K562 (cell line): ENCODE measurements around the gene GRIN2D. TPM values are rescaled to one million over a fixed set of nuclear protein-coding genes. Genes with fewer than 3 reads are reported as not detected.

Experiments used
- ATAC-seq: fragments of 200-7000 bp; cut with Tn5 transposase; 3 replicates; pipeline ENCODE4 v1.9.1; 2020; ENCODE audit warnings: moderate library complexity
- BruUV-seq: library from RNA; stranded (reverse); fragments of 400-500 nt; replicated peaks from 2 replicates; lab custom pipeline; 2021; lab: Mats Ljungman, UMichigan
- CTCF ChIA-PET: fragments of 300-600 bp; formaldehyde crosslinking; extraction: SDS; loops from one replicate; lab custom pipeline; 2021; ENCODE audit warnings: low intra/inter-chr PET ratio; lab: Yijun Ruan, JAX
- POLR2A ChIA-PET: fragments of 300-600, 350-650 bp; sonication (Branson Sonifier 250); formaldehyde crosslinking; extraction: SDS; loops from one replicate; lab custom pipeline; 2021; ENCODE audit warnings: antibody characterized with exemption, inconsistent platforms; lab: Yijun Ruan, JAX
- DNase-seq, 4 experiments: peaks; one replicate each; pipeline versions ENCODE4 v3.0.0 to v3.0.0-alpha.2; 2011 to 2018; ENCODE audit warnings: low spot score in 3 of 4, mixed read lengths in 3 of 4; ENCODE audit errors: extremely low read depth in 1 of 4
- FAIRE-seq: peaks from 2 replicates; lab custom pipeline; 2011; peaks lifted over from hg19 to GRCh38; lab: Jason Lieb, UNC
- H2AFZ ChIP-seq: 2 replicates; pipeline ENCODE4 v1.6.0; 2011; ENCODE audit warnings: low read depth, low read length, control low read depth, inconsistent platforms
- H3K27ac ChIP-seq: fragments of 200-600 bp; 3 replicates; pipeline ENCODE4 v1.8.0; 2011; ENCODE audit warnings: low read depth, mild to moderate bottlenecking, control low read depth, inconsistent platforms, low read length, moderate library complexity, mixed read lengths; ENCODE audit errors: extremely low read depth
- H3K27me3 ChIP-seq, 2 experiments: fragments of 300-600 bp in 1 of 2; 2 replicates in 1 of 2; 3 replicates in 1 of 2; pipeline versions ENCODE4 v1.6.0 to v1.8.0; 2011; ENCODE audit warnings: inconsistent platforms in 2 of 2, low read length in 2 of 2, mild to moderate bottlenecking in 1 of 2, mixed read lengths in 1 of 2, moderate library complexity in 1 of 2; ENCODE audit not compliant: control insufficient read depth in 2 of 2, insufficient read depth in 2 of 2
- H3K36me3 ChIP-seq: fragments of 300-600 bp; 3 replicates; pipeline ENCODE4 v1.8.0; 2011; ENCODE audit warnings: mild to moderate bottlenecking, low read length, inconsistent platforms; ENCODE audit not compliant: control insufficient read depth, insufficient read depth
- H3K4me1 ChIP-seq, 2 experiments: fragments of 200-600 bp in 1 of 2; replicated peaks in 1 of 2; 2 replicates in 1 of 2; 3 replicates in 1 of 2; pipeline versions ENCODE4 v1.5.1 to v1.8.0; 2011; ENCODE audit warnings: inconsistent platforms in 2 of 2, low read length in 2 of 2, mild to moderate bottlenecking in 1 of 2, mixed read lengths in 1 of 2, moderate library complexity in 1 of 2; ENCODE audit not compliant: control insufficient read depth in 2 of 2, insufficient read depth in 2 of 2
- H3K4me2 ChIP-seq: 2 replicates; pipeline ENCODE4 v1.6.1; 2011; ENCODE audit warnings: low read length, control low read depth, inconsistent platforms, mixed read lengths; ENCODE audit not compliant: insufficient read depth
- H3K4me3 ChIP-seq: fragments of 200-600 bp; sonication (generic), shearing (Covaris generic); 2 replicates; pipeline ENCODE4 v1.5.1; 2016; ENCODE audit warnings: control low read depth, inconsistent platforms
- H3K79me2 ChIP-seq: fragments of 200-600 bp; 3 replicates; pipeline ENCODE4 v1.8.0; 2011; ENCODE audit warnings: low read length, inconsistent platforms; ENCODE audit not compliant: control insufficient read depth, insufficient read depth
- H3K9ac ChIP-seq, 2 experiments: 2 replicates each; pipeline versions ENCODE4 v1.6.0 to v1.6.1; 2011; ENCODE audit warnings: low read depth in 2 of 2, low read length in 2 of 2, control low read depth in 1 of 2, inconsistent platforms in 1 of 2, mild to moderate bottlenecking in 1 of 2, mixed read lengths in 1 of 2; ENCODE audit not compliant: insufficient read depth in 1 of 2
- H3K9me1 ChIP-seq: one replicate; pipeline ENCODE4 v1.6.0; 2011; ENCODE audit warnings: inconsistent platforms, mild to moderate bottlenecking, low read length, moderate library complexity; ENCODE audit not compliant: control insufficient read depth, insufficient read depth
- H3K9me3 ChIP-seq: replicated peaks from 2 replicates; pipeline ENCODE4 v1.5.1; 2011; ENCODE audit warnings: low read depth, low read length, inconsistent platforms; ENCODE audit not compliant: control insufficient read depth, insufficient read depth
- H4K20me1 ChIP-seq: replicated peaks from 2 replicates; pipeline ENCODE4 v1.6.1; 2011; ENCODE audit warnings: low read length, inconsistent platforms, mixed read lengths; ENCODE audit not compliant: control insufficient read depth, insufficient read depth
- ATF1 ChIP-seq, 2 experiments: fragments of 450-650 bp in 1 of 2; IDR thresholded peaks; 2 replicates each; pipeline ENCODE4 v1.6.1; 2016; ENCODE audit warnings: missing compliant biosample characterization in 1 of 2, missing genetic modification characterization in 1 of 2
- CBX3 ChIP-seq, 2 experiments: IDR thresholded peaks; 1 replicate in 1 of 2; 2 replicates in 1 of 2; pipeline ENCODE4 v1.6.1; 2012; ENCODE audit warnings: inconsistent platforms in 2 of 2, low read length in 2 of 2, borderline replicate concordance in 1 of 2, control low read depth in 1 of 2
- CHD1 ChIP-seq: fragments of 200-600 bp; sonication (generic); IDR thresholded peaks from one replicate; pipeline ENCODE4 v1.6.1; 2012; ENCODE audit warnings: mild to moderate bottlenecking, moderate library complexity, low read length, inconsistent platforms
- CTCF ChIP-seq, 3 experiments: IDR thresholded peaks in 2 of 3; conservative IDR thresholded peaks in 1 of 3; 2 replicates each; pipeline ENCODE4 v1.5.1; 2011 to 2012; ENCODE audit warnings: low read length in 3 of 3, mild to moderate bottlenecking in 3 of 3, control low read depth in 2 of 3, improper control_type of control experiment in 1 of 3, inconsistent platforms in 1 of 3, low read depth in 1 of 3, mixed read lengths in 1 of 3, moderate library complexity in 1 of 3; ENCODE audit not compliant: insufficient read depth in 2 of 3
- DPF2 ChIP-seq: fragments of 450-650 bp; IDR thresholded peaks from 2 replicates; pipeline ENCODE4 v1.6.1; 2016
- ELF1 ChIP-seq: fragments of 200-800 bp; sonication (Bioruptor generic); IDR thresholded peaks from 2 replicates; pipeline ENCODE4 v1.6.1; 2016; ENCODE audit warnings: missing genetic modification characterization, missing compliant biosample characterization
- FOS ChIP-seq: IDR thresholded peaks from 3 replicates; pipeline ENCODE4 v1.6.1; 2011; ENCODE audit not compliant: insufficient read length; ENCODE audit errors: extremely low read depth
- GMEB1 ChIP-seq: fragments of 250-450 bp; sonication (Bioruptor Pico); IDR thresholded peaks from 2 replicates; pipeline ENCODE4 v1.4.0; 2020; ENCODE audit warnings: mild to moderate bottlenecking
- GTF2F1 ChIP-seq: IDR thresholded peaks from 2 replicates; pipeline ENCODE4 v1.6.1; 2011; ENCODE audit warnings: low read depth, low read length, improper control_type of control experiment
- JUND ChIP-seq, 2 experiments: IDR thresholded peaks; 2 replicates in 1 of 2; 3 replicates in 1 of 2; pipeline ENCODE4 v1.6.1; 2011; ENCODE audit warnings: borderline replicate concordance in 2 of 2, low read depth in 2 of 2, low read length in 2 of 2, improper control_type of control experiment in 1 of 2, missing biosample characterization in 1 of 2, missing genetic modification characterization in 1 of 2, missing genetic modification reagents in 1 of 2
- POLR2G ChIP-seq: fragments of 200-400 bp; formaldehyde crosslinking; IDR thresholded peaks from 2 replicates; pipeline ENCODE4 v1.6.1; 2017; ENCODE audit warnings: low read depth, mild to moderate bottlenecking, antibody characterized with exemption, low read length, moderate library complexity
- PRPF4 ChIP-seq: fragments of 200-400 bp; formaldehyde crosslinking; IDR thresholded peaks from one replicate; pipeline ENCODE4 v1.6.1; 2017; ENCODE audit warnings: low read length, low read depth, mild to moderate bottlenecking; ENCODE audit not compliant: insufficient read depth, poor library complexity, severe bottlenecking
- RBM22 ChIP-seq: fragments of 200-400 bp; formaldehyde crosslinking; IDR thresholded peaks from 2 replicates; pipeline ENCODE4 v1.6.1; 2018; ENCODE audit warnings: low read length, low read depth; ENCODE audit not compliant: poor library complexity, severe bottlenecking
- SMAD4 ChIP-seq: fragments of 250-450 bp; sonication (Bioruptor Pico); conservative IDR thresholded peaks from 2 replicates; pipeline ENCODE4 v1.8.0; 2021; ENCODE audit warnings: inconsistent platforms, mild to moderate bottlenecking, moderate library complexity
- TRIM28 ChIP-seq: fragments of 450-650 bp; IDR thresholded peaks from 2 replicates; pipeline ENCODE4 v1.6.1; 2017
- TSC22D4 ChIP-seq: fragments of 450-650 bp; IDR thresholded peaks from 2 replicates; pipeline ENCODE4 v1.6.1; 2016; ENCODE audit warnings: missing genetic modification characterization, missing biosample characterization, control low read depth
- WGBS: fragments of 100-300 bp; shearing (Covaris generic); methylation state at CpG from one replicate; pipeline ENCODE4 v1.1.6; 2016; ENCODE audit warnings: low coverage, mixed read lengths; ENCODE audit not compliant: insufficient coverage; ENCODE audit errors: missing lambda C conversion rate; 5-methylcytosine and 5-hydroxymethylcytosine counted together
- in situ Hi-C: fragments of 300-500 bp; cut with MboI; formaldehyde crosslinking; loops from 4 replicates; pipeline ENCODE4 v1.15.0; 2018; ENCODE audit warnings: inconsistent platforms, mixed read lengths
- intact Hi-C: fragments of 100-400 bp; cut with micrococcal nuclease; formaldehyde crosslinking; loops from 2 replicates; pipeline ENCODE4 v1.14.2; 2022
- polyA plus RNA-seq, 8 experiments: library from polyadenylated mRNA; depleted of rRNA in 4 of 8; stranded (reverse) in 5 of 8; unstranded in 3 of 8; fragments of >200 nt; fragmentation: Nextera tagmentation in 2 of 8; fragmentation: Illumina TruSeq in 1 of 8; extraction: Ambion mirVana in 2 of 8; extraction: Trizol in 1 of 8; gene quantifications; 2 replicates each; pipeline versions ENCODE4 v1.2.1 to v1.2.3, GENCODE V29; 2011 to 2014; ENCODE audit warnings: inconsistent platforms in 1 of 8, missing spikeins in 1 of 8
- total RNA-seq, 7 experiments: library from RNA; depleted of rRNA in 6 of 7; stranded (reverse); fragments of >200 nt in 6 of 7; fragmentation: Illumina TruSeq in 2 of 7; extraction: Trizol in 2 of 7; gene quantifications; 2 replicates each; pipeline versions ENCODE4 v1.2.1 to v1.2.3, GENCODE V29; 2011 to 2021; ENCODE audit warnings: low replicate concordance in 1 of 7

The GRIN2D gene
- total and polyA plus RNA-seq, 9 of the 15 experiments (the other 6 are each of a cell fraction or from before 2014, with no cell fraction given) = 0.32 to 31.5 (median 1.8) TPM

- CTCF ChIA-PET = interaction anchor here (0.6 to 1.4 kb wide), 3 partner anchors 54 to 488 kb away, joined by 3 to 4 read pairs (median 4); no protein-coding TSS in a partner anchor
- H3K27ac ChIP-seq = peak overlapping the region; percentile 92
- H3K9me3 ChIP-seq = no peaks in the 10 kb centered on the region
- under 1% methylated on average over 13 of the region's 24 CpGs for WGBS
- in situ Hi-C loops = no loop called here
- peak; percentile 79 to 85 (median 83) for DNase-seq
- H3K9ac ChIP-seq = peak overlapping the region; percentile 94 to 98
- intact Hi-C loops = loop anchor here (2.0 to 10.0 kb wide), 3 partner anchors 26 to 104 kb away; partner anchors contain the start of genes EMP3 and SYNGR4
- H2AFZ ChIP-seq = peak overlapping the region; percentile 93
- H3K4me1 ChIP-seq = peaks cover 7 to 54% of the 10 kb centered on the region in 2 experiments; a peak in 3 of 5 replicates
- peak overlapping the region; percentile 88 for H3K4me3 ChIP-seq
- H3K9me1 ChIP-seq = no peaks in the 10 kb centered on the region
- no peaks in the 10 kb centered on the region for H3K27me3 ChIP-seq
- peaks cover 41% of the 10 kb centered on the region for H3K36me3 ChIP-seq
- peak overlapping the region; percentile 91 for H3K4me2 ChIP-seq
- peaks cover 22% of the 10 kb centered on the region for H3K79me2 ChIP-seq
- peak; percentile 60 for FAIRE-seq
- BruUV-seq = no TSS peak
- no peaks in the 10 kb centered on the region for H4K20me1 ChIP-seq
- peak; percentile 90 for ATAC-seq
- POLR2A ChIA-PET = interaction anchor here (0.8 to 2.1 kb wide), 7 partner anchors 9 to 218 kb away, joined by 3 to 13 read pairs (median 7); partner anchors contain the start of genes SYNGR4 and TMEM143
- TF ChIP-seq CTCF (IDR thresholded peaks at IDR 0.05 in 2 of 3, conservative IDR thresholded peaks at IDR 0.05 in 1 of 3; ENCODE audit: insufficient read depth in 2 of 3, low read depth in 1 of 3, low read length in 3 of 3) (peak; percentile 65 to 85 (median 68)), FOS (no peak), CBX3 (IDR thresholded peaks at IDR 0.05; ENCODE audit: borderline replicate concordance in 1 of 2, low read length in 2 of 2) (no peak), JUND (IDR thresholded peaks at IDR 0.05; ENCODE audit: borderline replicate concordance, low read depth, low read length) (no peak), JUND (tag; IDR thresholded peaks at IDR 0.05; ENCODE audit: borderline replicate concordance, low read depth, low read length) (no peak; the same call in 2 of the 3 replicates), POLR2G (peak; percentile 75), TSC22D4 (tag) (no peak), DPF2 (no peak), TRIM28 (no peak; the same call in 1 of the 2 replicates), PRPF4 (no peak), GTF2F1 (no peak), GMEB1 (CRISPR knock-in tag) (no peak), ELF1 (tag) (no peak), SMAD4 (CRISPR knock-in tag) (peak; percentile 35), ATF1 (CRISPR knock-in tag; IDR thresholded peaks at IDR 0.05) (no peak), ATF1 (tag; IDR thresholded peaks at IDR 0.05) (peak; percentile 81), CHD1 (peak; percentile 100), RBM22 (no peak)
These were observed 3.0 kb upstream of the GRIN2D start for GRCh38 chr19:48390188-48391099.
